NCI-H1417 (cell line): ENCODE measurements around the gene RBMS1.
"Not testable (repeated sequence)": the region's sequence is repeated elsewhere in the genome, so short reads cannot be mapped to it uniquely, and the experiment has no call there.

Source experiments
- DNase-seq, 3 experiments: peaks; one replicate each; lab custom pipeline; 2025; lab: John Stamatoyannopoulos, UW

RBMS1 gene

GRCh38 chr2:160433466-160434140 lies 60.0 kb downstream of the RBMS1 start:
- DNase-seq, result no peak

- DNase-seq, result no peak
Measured at GRCh38 chr2:160432633-160433032, 61.0 kb downstream of the RBMS1 start.

- DNase-seq, result no peak
Measured at GRCh38 chr2:160431441-160431840, 62.2 kb downstream of the RBMS1 start.

- DNase-seq, result no peak
Measured at GRCh38 chr2:160430001-160430344, 63.6 kb downstream of the RBMS1 start.

GRCh38 chr2:160429248-160430000 lies 64.2 kb downstream of the RBMS1 start:
- DNase-seq, result peak in 2 of 3 experiments; percentile 41 to 44

- DNase-seq, result no peak
Measured at GRCh38 chr2:160428405-160428763, 65.2 kb downstream of the RBMS1 start.

GRCh38 chr2:160427629-160428404 lies 65.8 kb downstream of the RBMS1 start:
- DNase-seq, result peak in 1 of 3 experiments; percentile 3

GRCh38 chr2:160426604-160427003 lies 67.0 kb downstream of the RBMS1 start:
- no peak for DNase-seq

GRCh38 chr2:160425434-160426151 lies 68.0 kb downstream of the RBMS1 start:
- DNase-seq, result no peak

GRCh38 chr2:160423126-160423525 lies 70.5 kb downstream of the RBMS1 start:
- no peak for DNase-seq

- not testable (repeated sequence) for DNase-seq
Measured at GRCh38 chr2:160421646-160422501, 71.7 kb downstream of the RBMS1 start.

- no peak for DNase-seq
Measured at GRCh38 chr2:160420711-160421110, 72.9 kb downstream of the RBMS1 start.

GRCh38 chr2:160419776-160420505 lies 73.7 kb downstream of the RBMS1 start:
- no peak for DNase-seq

- no peak for DNase-seq
Measured at GRCh38 chr2:160418853-160419252, 74.8 kb downstream of the RBMS1 start.

- no peak for DNase-seq
Measured at GRCh38 chr2:160418398-160418765, 75.2 kb downstream of the RBMS1 start.

- no peak for DNase-seq
Measured at GRCh38 chr2:160417745-160418397, 75.7 kb downstream of the RBMS1 start.

- DNase-seq, result no peak
Measured at GRCh38 chr2:160415991-160416390, 77.6 kb downstream of the RBMS1 start.

- no peak for DNase-seq
Measured at GRCh38 chr2:160411955-160412354, 81.7 kb downstream of the RBMS1 start.

- no peak for DNase-seq
Measured at GRCh38 chr2:160411167-160411566, 82.4 kb downstream of the RBMS1 start.

- no peak for DNase-seq
Measured at GRCh38 chr2:160409480-160409879, 84.1 kb downstream of the RBMS1 start.
